Body of pancreas (tissue), 4 donors: Measurements from ENCODE around the gene ADTRP.

ENCODE experiments used
- CTCF ChIP-seq, 7 experiments: fragments of 450-650 bp in 4 of 7; fragments of 200-600 bp in 3 of 7; sonication (generic) in 3 of 7; IDR thresholded peaks; one replicate each; pipeline ENCODE4 v1.5.1; 2016 to 2019; ENCODE audit warnings: antibody characterized with exemption in 7 of 7
- POLR2A ChIP-seq, 3 donors: fragments of 450-650 bp; IDR thresholded peaks; one replicate each; pipeline ENCODE4 v1.6.1; 2016; ENCODE audit warnings: antibody characterized with exemption in 3 of 3, mild to moderate bottlenecking in 2 of 3

GRCh38 chr6:11703725-11704124, 74.9 kb downstream of the ADTRP start:
- TF ChIP-seq CTCF (IDR thresholded peaks at IDR 0.05) (no peak), POLR2A (IDR thresholded peaks at IDR 0.05) (no peak)
